Spinal cord (tissue), 10 donors: ENCODE results near the gene C6orf163. TPM values are rescaled to one million over a fixed set of nuclear protein-coding genes. Genes with fewer than 3 reads are reported as not detected.

Experiments
- DNase-seq, 6 donors: peaks; one replicate each; pipeline versions ENCODE4 v3.0.0 to v3.0.0-alpha.2; 2013 to 2015; ENCODE audit warnings: low spot score in 6 of 6, low read depth in 4 of 6
- H3K27ac ChIP-seq: one replicate; pipeline ENCODE4 v1.5.1; 2013; ENCODE audit warnings: low read depth, low read length, control low read depth
- H3K27me3 ChIP-seq: one replicate; pipeline ENCODE4 v1.6.1; 2013; ENCODE audit warnings: low read length; ENCODE audit not compliant: control insufficient read depth, insufficient read depth
- H3K36me3 ChIP-seq: one replicate; pipeline ENCODE4 v1.6.1; 2013; ENCODE audit warnings: low read length; ENCODE audit not compliant: control insufficient read depth, insufficient read depth
- H3K4me1 ChIP-seq: one replicate; pipeline ENCODE4 v1.6.1; 2013; ENCODE audit warnings: low read length; ENCODE audit not compliant: control insufficient read depth, insufficient read depth
- H3K4me3 ChIP-seq: one replicate; pipeline ENCODE4 v1.5.1; 2013; ENCODE audit warnings: low read depth, low read length, control low read depth
- H3K9me3 ChIP-seq: one replicate; pipeline ENCODE4 v1.6.1; 2013; ENCODE audit warnings: low read length; ENCODE audit not compliant: control insufficient read depth, insufficient read depth
- WGBS: methylation state at CpG from one replicate; pipeline ENCODE4 v1.1.5; 2013; ENCODE audit warnings: missing lambda C conversion rate; ENCODE audit not compliant: insufficient coverage; 5-methylcytosine and 5-hydroxymethylcytosine counted together
- polyA plus RNA-seq, 2 donors: library from polyadenylated mRNA; unstranded; fragments of 120-200 nt; gene quantifications; one replicate each; pipeline ENCODE4 v1.2.1, GENCODE V29; 2013; ENCODE audit not compliant: insufficient read length in 2 of 2
- total RNA-seq, 2 donors: library from RNA; depleted of rRNA in 1 of 2; stranded (reverse); fragments of 120-200 nt in 1 of 2; fragments of >200 nt in 1 of 2; gene quantifications; one replicate each; pipeline versions ENCODE4 v1.2.3 to v1.2.4, GENCODE V29; 2013 to 2014
- donor health status: healthy.

C6orf163 gene
- total and polyA plus RNA-seq, 4 donors: 2.1 to 8.6 (median 4.7) TPM

DNA sequence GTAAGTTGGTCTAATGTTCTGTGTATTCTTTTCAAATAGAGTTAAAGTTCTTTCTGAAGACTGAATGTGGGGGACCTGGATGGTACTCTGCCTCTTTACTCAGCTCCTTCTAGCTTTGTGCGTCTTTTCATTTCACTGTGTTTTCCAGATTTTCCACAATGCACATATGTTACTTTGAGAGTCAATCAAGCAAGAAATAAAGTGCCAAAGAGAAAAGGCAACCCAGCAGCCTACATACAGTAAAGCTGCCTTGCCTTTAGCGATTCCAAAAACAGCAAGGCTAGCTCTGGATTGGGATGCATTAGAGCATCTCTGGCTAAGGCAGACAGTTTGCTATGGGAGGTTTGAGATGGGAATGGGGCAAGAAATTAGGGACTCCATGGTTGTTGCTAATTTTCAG is 5.3 kb downstream of the C6orf163 start:
- peak in 1 of 6 donors; percentile 66 for DNase-seq
- H3K36me3 ChIP-seq: no peaks in the 10 kb centered on the region
- 57% methylated on average over 1 of the region's 2 CpGs for WGBS
- no peaks in the 10 kb centered on the region for H3K27me3 ChIP-seq
- H3K4me3 ChIP-seq: no peak overlapping the region
- no peaks in the 10 kb centered on the region for H3K4me1 ChIP-seq
- H3K27ac ChIP-seq: no peak overlapping the region
- no peaks in the 10 kb centered on the region for H3K9me3 ChIP-seq

DNA sequence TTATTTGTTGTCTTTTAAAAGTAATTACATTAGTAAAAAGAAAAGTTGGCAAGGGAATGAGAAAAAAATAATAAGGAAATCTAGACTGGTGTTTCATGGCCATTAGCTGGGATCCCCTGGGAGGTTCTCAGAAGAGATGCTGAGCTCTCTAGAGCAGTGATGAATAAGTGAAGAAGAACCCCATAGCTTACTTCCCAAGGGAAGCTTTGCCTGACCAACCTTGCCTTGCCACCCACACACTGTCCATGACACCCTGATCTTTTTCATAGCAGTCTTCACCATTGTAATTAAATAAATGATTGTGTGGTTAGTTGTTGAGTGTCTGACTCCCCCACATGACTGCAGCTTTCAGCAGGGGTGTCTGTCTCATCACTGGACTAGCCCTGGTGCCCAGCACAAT is 5.9 kb downstream of the C6orf163 start:
- Histone ChIP-seq H3K36me3 (no peaks in the 10 kb centered on the region), H3K4me1 (no peaks in the 10 kb centered on the region)
- no peak for DNase-seq

DNA sequence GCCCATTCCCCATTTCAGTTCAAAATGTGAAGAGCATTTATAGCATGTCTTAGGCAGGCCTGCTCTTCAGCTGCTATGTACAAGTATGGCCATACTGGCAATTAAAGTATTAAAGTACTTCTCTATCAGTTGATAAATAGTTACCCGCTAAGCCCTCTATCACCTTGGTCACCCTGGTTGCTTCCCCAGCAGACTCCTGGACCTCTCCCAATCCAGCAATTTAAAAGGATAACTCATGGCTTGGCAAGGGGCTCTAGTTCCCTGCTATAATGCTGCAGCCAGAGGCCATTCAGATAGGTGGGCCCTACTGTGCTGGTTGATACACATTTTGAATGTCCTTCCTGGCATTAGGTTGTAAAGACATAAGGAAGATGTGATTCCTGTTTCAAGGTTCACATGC is 7.0 kb downstream of the C6orf163 start:
- Histone ChIP-seq H3K27ac (no peak overlapping the region), H3K36me3 (no peaks in the 10 kb centered on the region), H3K27me3 (no peaks in the 10 kb centered on the region), H3K4me1 (no peaks in the 10 kb centered on the region), H3K4me3 (no peak overlapping the region), H3K9me3 (no peaks in the 10 kb centered on the region)
- 100% methylated on average over 1 of the region's 1 CpG for WGBS
- no peak for DNase-seq

More for the DNA sequence above, 5.9 kb downstream of the C6orf163 start:
- Histone ChIP-seq H3K27me3 (no peaks in the 10 kb centered on the region), H3K4me3 (no peak overlapping the region), H3K27ac (no peak overlapping the region), H3K9me3 (no peaks in the 10 kb centered on the region)

DNA sequence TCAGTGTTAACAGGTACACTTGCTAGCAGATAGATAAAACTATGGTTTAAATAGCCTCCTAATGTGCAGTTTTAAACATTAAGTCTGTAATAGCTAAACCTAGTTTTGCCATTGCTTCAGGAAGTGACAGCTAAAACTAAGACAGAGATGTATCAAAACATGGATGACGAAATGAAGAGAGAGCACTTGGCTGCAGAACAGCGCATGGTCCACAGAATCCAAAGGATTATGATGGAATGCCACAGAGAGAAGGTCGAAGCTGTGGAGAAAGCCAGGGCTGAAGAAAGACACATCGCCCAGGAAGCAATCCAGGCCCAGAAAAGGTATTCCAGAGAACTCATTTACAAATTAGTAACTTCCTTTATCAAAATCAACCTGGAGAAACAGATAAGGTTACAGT is 11.6 kb downstream of the C6orf163 start:
- Histone ChIP-seq H3K27me3 (no peaks in the 10 kb centered on the region), H3K9me3 (no peaks in the 10 kb centered on the region), H3K4me3 (no peak overlapping the region), H3K27ac (no peak overlapping the region), H3K36me3 (no peaks in the 10 kb centered on the region), H3K4me1 (no peaks in the 10 kb centered on the region)
- 93% methylated on average over 2 of the region's 4 CpGs for WGBS
- DNase-seq: no peak

DNA sequence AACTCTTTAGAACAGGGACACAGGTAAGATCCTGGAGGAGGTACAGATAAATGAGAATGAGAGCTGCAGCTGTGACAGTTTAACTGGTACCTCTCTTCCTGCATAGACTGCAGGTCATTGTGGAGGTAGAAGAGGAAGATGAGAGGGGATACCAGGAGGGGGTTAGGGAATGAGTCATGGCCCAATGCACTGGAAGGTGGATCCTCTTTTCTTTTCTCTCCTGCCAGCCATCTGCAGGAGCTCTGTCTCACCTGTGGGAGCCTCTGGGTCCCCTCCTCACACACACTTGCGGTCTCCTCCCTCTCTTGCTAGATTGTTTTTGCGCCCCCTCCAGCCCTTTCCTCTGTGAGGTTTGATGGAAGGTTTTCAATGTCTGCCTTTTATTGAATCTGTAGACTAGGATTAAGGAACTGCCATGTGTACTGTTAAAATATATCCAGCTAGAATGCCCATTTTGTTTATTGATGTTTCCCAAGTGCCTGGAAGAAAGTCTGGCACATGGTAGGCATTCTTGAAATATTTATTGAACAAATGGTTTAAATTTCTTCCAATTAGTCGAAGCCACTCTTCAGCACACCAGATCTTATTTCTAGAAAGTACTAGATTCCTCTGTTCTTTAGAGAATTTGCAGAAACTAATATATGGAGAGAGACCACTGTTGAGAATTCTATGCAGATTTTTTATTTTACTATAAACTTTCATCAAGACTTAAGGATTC is 13.0 kb downstream of the C6orf163 start:
- Histone ChIP-seq H3K4me1 (no peaks in the 10 kb centered on the region), H3K27ac (no peak overlapping the region), H3K4me3 (no peak overlapping the region), H3K36me3 (no peaks in the 10 kb centered on the region), H3K27me3 (no peaks in the 10 kb centered on the region), H3K9me3 (no peaks in the 10 kb centered on the region)
- no peak for DNase-seq
- WGBS: no CpG with 5 or more reads among the region's 3 CpGs

DNA sequence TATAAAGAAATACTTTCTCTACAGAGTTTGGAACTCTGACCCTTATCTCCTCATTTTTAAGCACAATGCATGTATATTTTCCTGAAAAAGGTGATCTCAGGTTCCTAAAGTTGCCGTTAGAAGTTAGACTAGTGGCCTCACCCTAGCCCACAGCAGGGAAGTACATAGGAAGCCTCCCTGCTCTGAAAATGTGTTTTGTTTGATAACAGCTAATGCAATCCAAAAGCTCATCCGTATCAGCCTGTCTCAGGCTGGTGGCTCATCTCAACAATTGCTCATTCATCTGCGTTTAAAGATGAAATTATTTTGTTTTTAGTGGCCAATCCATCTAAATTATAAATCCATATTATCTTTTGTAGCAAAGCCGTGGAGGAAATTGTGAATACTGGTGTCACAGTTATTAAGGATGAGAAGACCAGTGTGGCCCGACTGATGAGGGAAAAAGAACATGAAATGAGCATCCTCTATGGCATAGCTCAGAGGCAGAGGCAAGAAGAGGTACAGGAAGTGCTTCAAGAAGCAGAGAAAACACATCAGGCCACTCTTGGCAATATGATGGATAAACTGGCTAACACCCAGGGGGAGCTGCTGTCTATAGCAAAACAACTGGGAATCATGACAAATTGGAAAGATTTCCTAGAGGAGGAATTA is 20.1 kb downstream of the C6orf163 start:
- Histone ChIP-seq H3K36me3 (no peaks in the 10 kb centered on the region), H3K27ac (no peak overlapping the region), H3K4me1 (no peaks in the 10 kb centered on the region), H3K9me3 (no peaks in the 10 kb centered on the region), H3K4me3 (no peak overlapping the region), H3K27me3 (no peaks in the 10 kb centered on the region)
- DNase-seq: peak in 1 of 6 donors; percentile 11
- 72% methylated on average over 2 of the region's 5 CpGs for WGBS

DNA sequence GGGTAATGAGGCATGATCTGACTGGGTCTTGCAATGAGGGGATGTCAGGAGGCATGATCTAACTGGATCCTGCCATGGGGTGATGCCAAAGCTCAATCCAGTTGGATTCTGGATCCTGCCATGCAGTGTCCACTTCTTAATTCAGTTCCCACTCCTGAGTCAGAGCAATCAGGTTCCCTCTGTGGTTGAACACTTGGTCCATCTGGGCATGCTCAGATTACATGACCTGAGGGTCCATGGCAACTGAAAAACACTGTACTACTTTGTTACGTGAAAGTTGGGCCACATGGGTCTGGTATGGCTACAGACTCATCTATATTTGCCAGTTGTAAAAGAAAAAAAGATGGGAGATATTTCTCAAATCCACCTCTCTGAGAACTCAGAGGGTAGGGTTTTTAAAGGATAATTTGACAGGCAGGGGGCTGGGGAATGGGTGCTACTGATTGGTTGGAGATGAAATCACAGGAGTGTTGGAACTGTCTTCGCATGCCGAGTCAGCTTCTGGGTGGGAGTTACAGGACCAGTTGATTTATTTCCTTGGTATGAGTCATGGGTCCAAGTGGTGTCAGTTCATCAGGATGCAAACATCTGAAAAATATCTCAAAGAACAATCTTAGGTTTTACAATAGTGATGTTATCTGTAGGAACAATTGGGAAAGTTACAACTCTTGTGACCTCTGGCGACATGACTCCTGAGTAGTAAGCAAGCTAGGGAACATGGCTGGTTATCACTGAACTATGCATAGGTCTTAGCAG is 21.6 kb downstream of the C6orf163 start:
- Histone ChIP-seq H3K4me1 (no peaks in the 10 kb centered on the region), H3K36me3 (no peaks in the 10 kb centered on the region), H3K9me3 (no peaks in the 10 kb centered on the region), H3K27ac (no peak overlapping the region), H3K27me3 (no peaks in the 10 kb centered on the region), H3K4me3 (no peak overlapping the region)
- 100% methylated on average over 2 of the region's 4 CpGs for WGBS
- DNase-seq: no peak

DNA sequence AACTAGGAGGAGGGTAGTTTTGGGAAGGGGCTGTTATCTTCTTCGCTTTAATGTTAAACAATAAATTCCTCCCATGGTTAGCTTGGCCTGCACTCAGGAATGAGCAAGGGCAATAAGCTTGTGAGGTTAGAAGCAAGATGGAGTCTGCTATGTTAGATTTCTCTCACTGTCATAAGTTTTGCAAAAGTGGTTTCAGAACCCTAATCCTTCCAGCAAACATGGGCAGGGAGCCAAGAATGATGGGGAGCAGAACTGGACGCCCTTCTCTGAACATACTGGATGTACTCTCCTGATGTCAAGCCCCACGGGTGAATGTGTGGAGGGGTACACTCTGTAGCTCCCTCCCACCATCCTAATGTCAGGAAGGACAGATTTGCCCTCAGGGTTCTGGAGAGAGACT is 22.3 kb downstream of the C6orf163 start:
- Histone ChIP-seq H3K27ac (no peak overlapping the region), H3K4me1 (no peaks in the 10 kb centered on the region), H3K9me3 (no peaks in the 10 kb centered on the region), H3K36me3 (no peaks in the 10 kb centered on the region), H3K27me3 (no peaks in the 10 kb centered on the region), H3K4me3 (no peak overlapping the region)
- no peak for DNase-seq
- 100% methylated on average over 1 of the region's 3 CpGs for WGBS

DNA sequence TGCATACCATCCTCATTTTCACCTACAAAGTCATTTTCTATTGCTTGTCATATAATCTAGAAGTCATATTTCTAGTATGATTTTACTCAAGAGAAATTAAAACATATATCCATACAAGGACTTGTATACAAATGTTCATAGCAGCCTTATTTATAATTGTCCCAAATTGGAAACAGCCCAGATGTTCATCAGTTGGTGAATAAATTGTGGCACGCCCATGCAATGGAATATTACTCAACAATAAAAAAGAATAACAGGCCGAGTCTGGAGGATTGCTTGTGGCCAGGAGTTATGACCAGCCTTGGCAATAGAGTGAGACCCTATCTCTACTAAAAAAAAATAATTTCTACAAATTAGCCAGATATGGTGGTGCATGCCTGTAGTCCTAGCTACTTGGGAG is 28.8 kb downstream of the C6orf163 start:
- Histone ChIP-seq H3K4me1 (no peaks in the 10 kb centered on the region), H3K36me3 (peaks cover 3% of the 10 kb centered on the region), H3K4me3 (no peak overlapping the region), H3K27ac (no peak overlapping the region), H3K9me3 (no peaks in the 10 kb centered on the region), H3K27me3 (no peaks in the 10 kb centered on the region)
- WGBS: no CpG with 5 or more reads among the region's 2 CpGs
- no peak for DNase-seq
